ENCODE measurements around the gene ZNF385D.

The ZNF385D gene

GRCh38 chr3:21750080-21750696 lies 822 bp downstream of the ZNF385D start:
- TF ChIP-seq YY1 (IDR thresholded peaks at IDR 0.05; ENCODE audit: insufficient read depth, insufficient read length) = no peak
- TF ChIP-seq SUZ12 (IDR thresholded peaks at IDR 0.05; ENCODE audit: extremely low read depth, insufficient read depth, insufficient read length) = no peak
- TF ChIP-seq ZNF274 (IDR thresholded peaks at IDR 0.05; ENCODE audit: low read depth, low read length) = no peak
- no peaks in the 10 kb centered on the region for H3K36me3 ChIP-seq (ENCODE audit: insufficient read depth, insufficient read length, low read length)
- no peaks in the 10 kb centered on the region for H3K4me1 ChIP-seq (ENCODE audit: insufficient read depth, insufficient read length)
- H3K4me3 ChIP-seq (ENCODE audit: insufficient read length, low read depth) = peak overlapping the region; percentile 64
- H3K27me3 ChIP-seq (ENCODE audit: insufficient read depth, insufficient read length) = peaks cover 20% of the 10 kb centered on the region
- peak overlapping the region; percentile 83 for H3K9ac ChIP-seq (ENCODE audit: insufficient read length, low read depth)
- DNase-seq (ENCODE audit: low read depth, low spot score) = no peak
- H3K9me3 ChIP-seq (ENCODE audit: insufficient read depth, low read length) = no peaks in the 10 kb centered on the region

DNA sequence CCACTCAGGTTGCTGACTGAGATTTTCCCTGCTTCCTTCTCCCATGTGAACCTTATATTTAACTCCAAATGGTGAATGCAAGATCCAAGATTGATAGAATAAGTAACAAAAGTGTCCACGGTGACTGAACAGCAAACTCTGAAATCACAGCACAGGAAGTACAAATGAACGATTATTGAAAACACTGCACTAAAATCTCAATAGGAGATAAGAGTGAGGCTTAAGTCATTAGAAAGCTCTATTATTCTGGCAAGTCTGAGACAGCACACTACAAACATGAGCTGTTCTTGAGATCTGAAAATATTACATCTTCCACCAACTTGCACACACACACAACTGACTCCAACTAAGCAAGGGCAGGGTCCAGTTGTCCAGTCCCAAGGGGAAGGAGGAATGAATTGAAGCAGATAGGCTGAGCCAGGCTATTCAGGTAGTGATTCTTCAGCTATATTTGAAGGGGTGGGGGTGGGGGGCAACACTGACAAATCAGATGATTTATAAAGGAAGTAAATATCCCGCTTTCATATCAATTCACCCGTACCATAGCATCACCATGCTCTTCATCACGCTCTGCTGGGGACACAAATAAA lies 2.9 kb downstream of the ZNF385D start:
- TF ChIP-seq ZNF274 (IDR thresholded peaks at IDR 0.05; ENCODE audit: low read depth, low read length) = no peak
- no peak for TF ChIP-seq SUZ12 (IDR thresholded peaks at IDR 0.05; ENCODE audit: extremely low read depth, insufficient read depth, insufficient read length)
- no peak for TF ChIP-seq YY1 (IDR thresholded peaks at IDR 0.05; ENCODE audit: insufficient read depth, insufficient read length)
- no peak for DNase-seq (ENCODE audit: low read depth, low spot score)
- H3K36me3 ChIP-seq (ENCODE audit: insufficient read depth, insufficient read length, low read length) = no peaks in the 10 kb centered on the region
- H3K9ac ChIP-seq (ENCODE audit: insufficient read length, low read depth) = no peak overlapping the region
- H3K4me3 ChIP-seq (ENCODE audit: insufficient read length, low read depth) = no peak overlapping the region
- no peaks in the 10 kb centered on the region for H3K4me1 ChIP-seq (ENCODE audit: insufficient read depth, insufficient read length)
- peaks cover 6% of the 10 kb centered on the region for H3K9me3 ChIP-seq (ENCODE audit: insufficient read depth, low read length)
- peaks cover 20% of the 10 kb centered on the region for H3K27me3 ChIP-seq (ENCODE audit: insufficient read depth, insufficient read length)

DNA sequence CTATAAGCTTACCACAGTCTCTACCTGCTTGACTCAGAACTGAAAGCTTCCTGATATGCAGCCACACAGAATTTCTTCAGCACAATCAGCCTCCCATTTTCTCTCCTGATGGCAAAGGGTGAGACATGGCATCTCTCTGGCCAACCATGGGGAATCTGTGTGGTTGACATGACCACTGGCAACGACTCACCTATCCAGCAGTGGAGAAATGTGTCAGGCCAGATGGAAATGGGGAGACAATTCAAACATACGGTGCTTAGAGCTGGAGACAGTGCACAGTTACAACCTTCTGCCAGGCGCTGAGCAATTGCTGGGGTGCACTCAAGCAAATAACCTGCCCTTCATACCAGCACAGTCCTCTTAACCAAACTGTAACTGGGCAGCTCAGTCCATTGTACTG lies 3.6 kb downstream of the ZNF385D start:
- TF ChIP-seq ZNF274 (IDR thresholded peaks at IDR 0.05; ENCODE audit: low read depth, low read length) = no peak
- Histone ChIP-seq H3K27me3 (ENCODE audit: insufficient read depth, insufficient read length) (peaks cover 20% of the 10 kb centered on the region), H3K9me3 (ENCODE audit: insufficient read depth, low read length) (peaks cover 6% of the 10 kb centered on the region), H3K4me1 (ENCODE audit: insufficient read depth, insufficient read length) (no peaks in the 10 kb centered on the region), H3K9ac (ENCODE audit: insufficient read length, low read depth) (no peak overlapping the region), H3K4me3 (ENCODE audit: insufficient read length, low read depth) (no peak overlapping the region), H3K36me3 (ENCODE audit: insufficient read depth, insufficient read length, low read length) (no peaks in the 10 kb centered on the region)
- no peak for DNase-seq (ENCODE audit: low read depth, low spot score)

DNA sequence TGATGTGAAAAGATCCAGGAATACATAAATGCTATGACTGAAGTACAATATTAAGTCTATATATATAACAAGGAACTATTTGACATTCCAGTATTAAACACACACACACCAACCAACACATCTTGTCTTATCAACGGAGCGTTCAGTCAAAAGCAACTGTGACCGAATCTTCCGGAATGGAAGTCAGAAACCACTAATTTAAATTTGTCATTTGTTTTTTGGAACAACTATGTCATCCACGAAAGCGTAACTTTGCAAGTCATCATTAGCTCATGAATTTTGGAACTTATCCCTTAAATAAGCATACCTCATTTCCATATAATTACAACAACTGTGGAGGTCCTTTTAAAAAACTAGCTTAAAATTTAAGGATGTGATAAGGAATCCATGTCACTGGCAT lies 5.0 kb downstream of the ZNF385D start:
- H3K4me1 ChIP-seq (ENCODE audit: insufficient read depth, insufficient read length) = no peaks in the 10 kb centered on the region
- no peak for DNase-seq (ENCODE audit: low read depth, low spot score)
- H3K9ac ChIP-seq (ENCODE audit: insufficient read length, low read depth) = no peak overlapping the region
- no peaks in the 10 kb centered on the region for H3K36me3 ChIP-seq (ENCODE audit: insufficient read depth, insufficient read length, low read length)
- peaks cover 20% of the 10 kb centered on the region for H3K27me3 ChIP-seq (ENCODE audit: insufficient read depth, insufficient read length)
- peaks cover 6% of the 10 kb centered on the region for H3K9me3 ChIP-seq (ENCODE audit: insufficient read depth, low read length)
- TF ChIP-seq ZNF274 (IDR thresholded peaks at IDR 0.05; ENCODE audit: low read depth, low read length) = no peak
- no peak for TF ChIP-seq YY1 (IDR thresholded peaks at IDR 0.05; ENCODE audit: insufficient read depth, insufficient read length)
- TF ChIP-seq SUZ12 (IDR thresholded peaks at IDR 0.05; ENCODE audit: extremely low read depth, insufficient read depth, insufficient read length) = no peak
- H3K4me3 ChIP-seq (ENCODE audit: insufficient read length, low read depth) = no peak overlapping the region

DNA sequence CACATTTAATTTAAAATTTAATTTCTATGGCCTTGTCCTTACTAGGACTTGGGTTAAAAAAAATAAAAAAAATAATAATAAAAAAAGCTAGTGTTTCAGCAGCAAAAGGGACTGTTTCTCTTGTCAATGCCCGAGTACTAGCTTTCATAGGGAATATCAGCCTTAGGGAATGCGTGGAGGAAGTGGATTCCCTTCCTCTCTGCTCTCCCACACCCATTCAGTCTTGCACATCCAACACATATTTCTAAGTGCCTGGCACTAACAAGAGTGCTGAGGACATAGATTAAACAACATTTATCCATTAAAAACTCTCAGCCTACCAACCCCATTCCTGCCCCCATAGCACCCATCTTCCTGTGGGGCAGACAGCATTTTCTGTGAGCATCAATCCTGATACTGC lies 6.2 kb downstream of the ZNF385D start:
- no peak for TF ChIP-seq SUZ12 (IDR thresholded peaks at IDR 0.05; ENCODE audit: extremely low read depth, insufficient read depth, insufficient read length)
- H3K9ac ChIP-seq (ENCODE audit: insufficient read length, low read depth) = no peak overlapping the region
- H3K4me1 ChIP-seq (ENCODE audit: insufficient read depth, insufficient read length) = no peaks in the 10 kb centered on the region
- DNase-seq (ENCODE audit: low read depth, low spot score) = no peak
- peaks cover 9% of the 10 kb centered on the region for H3K27me3 ChIP-seq (ENCODE audit: insufficient read depth, insufficient read length)
- no peak overlapping the region for H3K4me3 ChIP-seq (ENCODE audit: insufficient read length, low read depth)
- no peaks in the 10 kb centered on the region for H3K36me3 ChIP-seq (ENCODE audit: insufficient read depth, insufficient read length, low read length)
- H3K9me3 ChIP-seq (ENCODE audit: insufficient read depth, low read length) = peaks cover 6% of the 10 kb centered on the region

GRCh38 chr3:21738935-21739702 lies 11.9 kb downstream of the ZNF385D start:
- Histone ChIP-seq H3K27me3 (ENCODE audit: insufficient read depth, insufficient read length) (no peaks in the 10 kb centered on the region), H3K36me3 (ENCODE audit: insufficient read depth, insufficient read length, low read length) (no peaks in the 10 kb centered on the region), H3K9ac (ENCODE audit: insufficient read length, low read depth) (no peak overlapping the region), H3K4me3 (ENCODE audit: insufficient read length, low read depth) (no peak overlapping the region), H3K4me1 (ENCODE audit: insufficient read depth, insufficient read length) (no peaks in the 10 kb centered on the region), H3K9me3 (ENCODE audit: insufficient read depth, low read length) (peaks cover 6% of the 10 kb centered on the region)
- no peak for DNase-seq (ENCODE audit: low read depth, low spot score)
- TF ChIP-seq ZNF274 (IDR thresholded peaks at IDR 0.05; ENCODE audit: low read depth, low read length) (no peak), YY1 (IDR thresholded peaks at IDR 0.05; ENCODE audit: insufficient read depth, insufficient read length) (no peak), SUZ12 (IDR thresholded peaks at IDR 0.05; ENCODE audit: extremely low read depth, insufficient read depth, insufficient read length) (no peak)

DNA sequence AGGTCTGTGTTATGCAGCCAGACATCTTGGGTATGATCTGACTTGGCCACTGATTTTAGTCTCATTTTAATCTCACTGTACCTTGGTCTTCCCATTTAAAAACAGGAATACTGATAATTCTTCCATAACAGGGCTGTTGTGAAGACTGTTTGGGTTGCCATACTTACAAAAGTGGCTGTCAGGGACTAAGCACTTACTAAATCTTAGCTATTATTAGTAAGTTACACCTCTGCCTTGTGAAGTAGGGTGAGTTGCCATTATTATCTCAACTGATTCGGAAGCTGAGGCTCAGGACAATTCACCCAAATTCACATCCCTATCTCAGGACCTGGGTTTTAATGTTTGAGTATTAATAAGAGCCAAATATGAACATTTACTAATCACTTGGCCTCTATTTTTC lies 12.7 kb downstream of the ZNF385D start:
- Histone ChIP-seq H3K4me1 (ENCODE audit: insufficient read depth, insufficient read length) (no peaks in the 10 kb centered on the region), H3K36me3 (ENCODE audit: insufficient read depth, insufficient read length, low read length) (no peaks in the 10 kb centered on the region), H3K9ac (ENCODE audit: insufficient read length, low read depth) (no peak overlapping the region), H3K9me3 (ENCODE audit: insufficient read depth, low read length) (peaks cover 3% of the 10 kb centered on the region), H3K4me3 (ENCODE audit: insufficient read length, low read depth) (no peak overlapping the region), H3K27me3 (ENCODE audit: insufficient read depth, insufficient read length) (no peaks in the 10 kb centered on the region)
- no peak for TF ChIP-seq SUZ12 (IDR thresholded peaks at IDR 0.05; ENCODE audit: extremely low read depth, insufficient read depth, insufficient read length)
- no peak for TF ChIP-seq YY1 (IDR thresholded peaks at IDR 0.05; ENCODE audit: insufficient read depth, insufficient read length)
- no peak for TF ChIP-seq ZNF274 (IDR thresholded peaks at IDR 0.05; ENCODE audit: low read depth, low read length)
- DNase-seq (ENCODE audit: low read depth, low spot score) = no peak
